A673 (cell line): ENCODE data around the gene RALGAPA1. TPM values are rescaled to one million over a fixed set of nuclear protein-coding genes. Genes with fewer than 3 reads are reported as not detected.

ENCODE experiments used
- BruUV-seq: library from RNA; stranded (reverse); fragments of 400-500 nt; replicated peaks from 2 replicates; lab custom pipeline; 2021; lab: Mats Ljungman, UMichigan
- CTCF ChIA-PET: fragments of 300-600 bp; sonication (Branson Sonifier 250); formaldehyde crosslinking; loops from one replicate; lab custom pipeline; 2022; ENCODE audit warnings: antibody characterized with exemption; lab: Charles Lee
- POLR2A ChIA-PET: fragments of 300-600 bp; sonication (Branson Sonifier 250); formaldehyde crosslinking; loops from one replicate; lab custom pipeline; 2022; ENCODE audit warnings: antibody characterized with exemption; ENCODE audit not compliant: low non-redundant PET; lab: Charles Lee
- DNase-seq: peaks from one replicate; pipeline ENCODE4 v3.0.0-alpha.2; 2015; ENCODE audit warnings: low spot score
- H3K27ac ChIP-seq: fragments of 200-600 bp; sonication (generic); 2 replicates; pipeline ENCODE4 v1.5.1; 2016; ENCODE audit warnings: mixed run types, low read depth, mild to moderate bottlenecking, mixed read lengths, antibody characterized with exemption, low read length; ENCODE audit not compliant: poor library complexity, severe bottlenecking
- H3K27me3 ChIP-seq: fragments of 200-600 bp; sonication (generic); replicated peaks from 2 replicates; pipeline ENCODE4 v1.6.1; 2017; ENCODE audit warnings: mixed run types, low read depth, mild to moderate bottlenecking, mixed read lengths, antibody characterized with exemption, low read length; ENCODE audit not compliant: insufficient read depth, poor library complexity
- H3K36me3 ChIP-seq: fragments of 200-600 bp; sonication (generic); 2 replicates; pipeline ENCODE4 v1.6.1; 2016; ENCODE audit warnings: mixed run types, mild to moderate bottlenecking, mixed read lengths, antibody characterized with exemption, low read length; ENCODE audit not compliant: insufficient read depth, poor library complexity, severe bottlenecking
- H3K4me1 ChIP-seq: fragments of 200-600 bp; sonication (generic); 2 replicates; pipeline ENCODE4 v1.6.1; 2017; ENCODE audit warnings: mixed run types, mild to moderate bottlenecking, mixed read lengths, antibody characterized with exemption, low read length; ENCODE audit not compliant: insufficient read depth, poor library complexity, severe bottlenecking
- H3K4me3 ChIP-seq: fragments of 200-600 bp; sonication (generic); 2 replicates; pipeline ENCODE4 v1.5.1; 2016; ENCODE audit warnings: low read depth, mixed run types, mild to moderate bottlenecking, mixed read lengths, low read length; ENCODE audit not compliant: poor library complexity, severe bottlenecking
- H3K9me3 ChIP-seq: fragments of 200-600 bp; sonication (generic); 2 replicates; pipeline ENCODE4 v1.6.1; 2016; ENCODE audit warnings: mixed run types, low read depth, mild to moderate bottlenecking, mixed read lengths, antibody characterized with exemption, low read length; ENCODE audit not compliant: poor library complexity, severe bottlenecking
- CTCF ChIP-seq: fragments of 300-800, 200-600 bp; sonication (generic); conservative IDR thresholded peaks from 2 replicates; pipeline ENCODE4 v1.5.1; 2017; ENCODE audit warnings: low read depth, mild to moderate bottlenecking, antibody characterized with exemption, low read length, moderate library complexity, mixed read lengths
- EZH2 ChIP-seq: fragments of 200-600 bp; sonication (generic); IDR thresholded peaks from 2 replicates; pipeline ENCODE4 v1.6.1; 2017; ENCODE audit warnings: borderline replicate concordance, low read depth, mild to moderate bottlenecking, mixed read lengths, antibody characterized with exemption, low read length; ENCODE audit not compliant: poor library complexity, severe bottlenecking
- intact Hi-C: fragments of 100-400 bp; cut with micrococcal nuclease; formaldehyde crosslinking; loops from one replicate; pipeline ENCODE4 v1.10.0; 2022; ENCODE audit not compliant: unreplicated experiment
- total RNA-seq: library from RNA; stranded (reverse); gene quantifications from 2 replicates; pipeline ENCODE4 v1.2.3, GENCODE V29; 2021

The RALGAPA1 gene
- total RNA-seq, 1 experiment from 2014 or later, result 42.4 TPM

- Histone ChIP-seq H3K4me3 (no peak overlapping the region), H3K36me3 (no peaks in the 10 kb centered on the region), H3K27me3 (no peaks in the 10 kb centered on the region), H3K4me1 (peaks cover 11% of the 10 kb centered on the region), H3K9me3 (peaks cover 13% of the 10 kb centered on the region), H3K27ac (no peak overlapping the region)
- DNase-seq, result no peak
- ChIA-PET CTCF (no interaction called here), POLR2A (interaction anchor here (0.6 kb wide), 1 partner anchor 906 kb away, joined by 3 read pairs; no protein-coding TSS in a partner anchor)
- no peak for TF ChIP-seq EZH2
- TF ChIP-seq CTCF, result no peak
- BruUV-seq, result no TSS peak
- intact Hi-C loops, result no loop called here
These were observed 45.7 kb upstream of the RALGAPA1 start for GRCh38 chr14:35854696-35855270.

GRCh38 chr14:35853225-35853624, 44.1 kb upstream of the RALGAPA1 start:
- Histone ChIP-seq H3K9me3 (peaks cover 13% of the 10 kb centered on the region), H3K4me3 (no peak overlapping the region), H3K36me3 (no peaks in the 10 kb centered on the region), H3K27me3 (no peaks in the 10 kb centered on the region), H3K27ac (no peak overlapping the region), H3K4me1 (peaks cover 11% of the 10 kb centered on the region)
- TF ChIP-seq CTCF (no peak), EZH2 (no peak)
- ChIA-PET POLR2A (no interaction called here), CTCF (no interaction called here)
- intact Hi-C loops, result no loop called here
- BruUV-seq, result no TSS peak
- DNase-seq, result no peak

GRCh38 chr14:35851823-35852222, 42.7 kb upstream of the RALGAPA1 start:
- peaks cover 11% of the 10 kb centered on the region for H3K4me1 ChIP-seq
- intact Hi-C loops, result no loop called here
- no peaks in the 10 kb centered on the region for H3K36me3 ChIP-seq
- peaks cover 13% of the 10 kb centered on the region for H3K9me3 ChIP-seq
- H3K4me3 ChIP-seq, result no peak overlapping the region
- no TSS peak for BruUV-seq
- ChIA-PET CTCF (interaction anchor here (0.6 kb wide), 1 partner anchor 413 kb away, joined by 5 read pairs; no protein-coding TSS in a partner anchor), POLR2A (no interaction called here)
- TF ChIP-seq CTCF (no peak), EZH2 (no peak)
- no peaks in the 10 kb centered on the region for H3K27me3 ChIP-seq
- no peak for DNase-seq
- H3K27ac ChIP-seq, result no peak overlapping the region
